ENCODE measurements around the gene EIF4EBP3.
"Not testable (repeated sequence)": the region's sequence is repeated elsewhere in the genome, so short reads cannot be mapped to it uniquely, and the experiment has no call there.

EIF4EBP3 gene

GRCh38 chr5:140590861-140591260, 43.4 kb downstream of the EIF4EBP3 start:
- no peaks in the 10 kb centered on the region for H3K36me3 ChIP-seq (ENCODE audit: control insufficient read depth, insufficient read depth, low read length)
- no peak overlapping the region for H3K4me2 ChIP-seq (ENCODE audit: low read length)
- H3K4me3 ChIP-seq (ENCODE audit: low read depth, low read length) = no peak overlapping the region
- H3K79me2 ChIP-seq = no peaks in the 10 kb centered on the region
- no peak overlapping the region for H2AFZ ChIP-seq
- no peak overlapping the region for H3K27ac ChIP-seq
- no peaks in the 10 kb centered on the region for H3K9me3 ChIP-seq (ENCODE audit: control insufficient read depth, low read length)
- peaks cover 3% of the 10 kb centered on the region for H3K4me1 ChIP-seq
- TF ChIP-seq, protein P1, sequence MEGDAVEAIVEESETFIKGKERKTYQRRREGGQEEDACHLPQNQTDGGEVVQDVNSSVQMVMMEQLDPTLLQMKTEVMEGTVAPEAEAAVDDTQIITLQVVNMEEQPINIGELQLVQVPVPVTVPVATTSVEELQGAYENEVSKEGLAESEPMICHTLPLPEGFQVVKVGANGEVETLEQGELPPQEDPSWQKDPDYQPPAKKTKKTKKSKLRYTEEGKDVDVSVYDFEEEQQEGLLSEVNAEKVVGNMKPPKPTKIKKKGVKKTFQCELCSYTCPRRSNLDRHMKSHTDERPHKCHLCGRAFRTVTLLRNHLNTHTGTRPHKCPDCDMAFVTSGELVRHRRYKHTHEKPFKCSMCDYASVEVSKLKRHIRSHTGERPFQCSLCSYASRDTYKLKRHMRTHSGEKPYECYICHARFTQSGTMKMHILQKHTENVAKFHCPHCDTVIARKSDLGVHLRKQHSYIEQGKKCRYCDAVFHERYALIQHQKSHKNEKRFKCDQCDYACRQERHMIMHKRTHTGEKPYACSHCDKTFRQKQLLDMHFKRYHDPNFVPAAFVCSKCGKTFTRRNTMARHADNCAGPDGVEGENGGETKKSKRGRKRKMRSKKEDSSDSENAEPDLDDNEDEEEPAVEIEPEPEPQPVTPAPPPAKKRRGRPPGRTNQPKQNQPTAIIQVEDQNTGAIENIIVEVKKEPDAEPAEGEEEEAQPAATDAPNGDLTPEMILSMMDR (IDR thresholded peaks at IDR 0.05) = no peak
- H3K27me3 ChIP-seq (ENCODE audit: control insufficient read depth, insufficient read depth, low read length) = no peaks in the 10 kb centered on the region
- H3K9ac ChIP-seq = no peak overlapping the region

GRCh38 chr5:140591747-140592372, 44.4 kb downstream of the EIF4EBP3 start:
- TF ChIP-seq, protein P1 (IDR thresholded peaks at IDR 0.05) = no peak
- no peaks in the 10 kb centered on the region for H3K9me3 ChIP-seq (ENCODE audit: control insufficient read depth, low read length)
- no peaks in the 10 kb centered on the region for H3K36me3 ChIP-seq (ENCODE audit: control insufficient read depth, insufficient read depth, low read length)
- H3K79me2 ChIP-seq = no peaks in the 10 kb centered on the region
- no peak overlapping the region for H2AFZ ChIP-seq
- no peak overlapping the region for H3K4me3 ChIP-seq (ENCODE audit: low read depth, low read length)
- peaks cover 5% of the 10 kb centered on the region for H3K4me1 ChIP-seq
- no peak overlapping the region for H3K27ac ChIP-seq
- no peaks in the 10 kb centered on the region for H3K27me3 ChIP-seq (ENCODE audit: control insufficient read depth, insufficient read depth, low read length)
- H3K9ac ChIP-seq = no peak overlapping the region
- H3K4me2 ChIP-seq (ENCODE audit: low read length) = no peak overlapping the region

DNA sequence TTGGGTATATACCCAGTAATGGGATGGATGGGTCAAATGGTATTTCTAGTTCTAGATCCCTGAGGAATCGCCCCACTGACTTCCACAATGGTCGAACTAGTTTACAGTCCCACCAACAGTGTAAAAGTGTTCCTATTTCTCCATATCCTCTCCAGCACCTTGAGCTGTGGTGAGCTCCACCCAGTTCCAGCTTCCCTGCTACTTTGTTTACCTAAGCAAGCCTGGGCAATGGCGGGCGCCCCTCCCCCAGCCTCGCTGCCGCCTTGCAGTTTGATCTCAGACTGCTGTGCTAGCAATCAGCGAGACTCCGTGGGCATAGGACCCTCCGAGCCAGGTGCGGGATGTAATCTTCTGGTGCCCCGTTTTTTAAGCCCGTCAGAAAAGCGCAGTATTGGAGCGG, 45.6 kb downstream of the EIF4EBP3 start:
- H3K27me3 ChIP-seq (ENCODE audit: control insufficient read depth, insufficient read depth, low read length); H3K9me3 ChIP-seq (ENCODE audit: control insufficient read depth, low read length): not testable (repeated sequence)

DNA sequence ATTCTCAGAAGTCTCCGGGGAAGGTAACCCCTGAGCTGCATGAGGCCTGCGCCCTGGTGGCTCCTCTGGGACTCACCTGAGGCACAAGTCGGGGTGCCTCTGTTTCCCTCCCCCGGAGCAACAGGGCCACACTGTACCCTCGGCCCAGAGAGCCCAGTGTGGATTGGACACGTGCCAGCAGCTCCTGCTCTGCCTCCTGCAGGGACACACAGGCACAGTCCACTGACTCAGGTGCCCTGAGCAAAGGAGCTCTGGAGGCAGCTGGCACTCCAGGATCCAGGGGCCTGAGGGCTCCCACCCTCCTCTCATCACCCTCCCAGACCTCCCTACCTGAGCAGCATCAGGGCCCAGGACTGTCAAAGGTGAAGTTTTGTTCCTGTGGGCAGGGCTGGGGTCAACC, 46.7 kb downstream of the EIF4EBP3 start:
- H3K4me3 ChIP-seq (ENCODE audit: low read depth, low read length) = no peak overlapping the region
- no peak overlapping the region for H3K27ac ChIP-seq
- TF ChIP-seq, protein P1 (IDR thresholded peaks at IDR 0.05) = no peak
- no peaks in the 10 kb centered on the region for H3K79me2 ChIP-seq
- H3K4me1 ChIP-seq = peaks cover 5% of the 10 kb centered on the region
- H3K9ac ChIP-seq = no peak overlapping the region
- no peaks in the 10 kb centered on the region for H3K9me3 ChIP-seq (ENCODE audit: control insufficient read depth, low read length)
- no peaks in the 10 kb centered on the region for H3K36me3 ChIP-seq (ENCODE audit: control insufficient read depth, insufficient read depth, low read length)
- H3K27me3 ChIP-seq (ENCODE audit: control insufficient read depth, insufficient read depth, low read length) = no peaks in the 10 kb centered on the region
- H3K4me2 ChIP-seq (ENCODE audit: low read length) = no peak overlapping the region
- H2AFZ ChIP-seq = no peak overlapping the region

More for the DNA sequence above, 45.6 kb downstream of the EIF4EBP3 start:
- H3K9ac ChIP-seq; H2AFZ ChIP-seq; H3K36me3 ChIP-seq (ENCODE audit: control insufficient read depth, insufficient read depth, low read length); H3K4me1 ChIP-seq; H3K79me2 ChIP-seq; H3K27ac ChIP-seq: not testable (repeated sequence)
- H3K4me3 ChIP-seq (ENCODE audit: low read depth, low read length) = peak overlapping the region; percentile 16
- H3K4me2 ChIP-seq (ENCODE audit: low read length) = peak overlapping the region; percentile 47

- Histone ChIP-seq H2AFZ (no peak overlapping the region), H3K9ac (no peak overlapping the region), H3K4me3 (ENCODE audit: low read depth, low read length) (no peak overlapping the region), H3K4me1 (peaks cover 5% of the 10 kb centered on the region), H3K36me3 (ENCODE audit: control insufficient read depth, insufficient read depth, low read length) (no peaks in the 10 kb centered on the region), H3K27ac (no peak overlapping the region), H3K9me3 (ENCODE audit: control insufficient read depth, low read length) (no peaks in the 10 kb centered on the region), H3K27me3 (ENCODE audit: control insufficient read depth, insufficient read depth, low read length) (no peaks in the 10 kb centered on the region), H3K4me2 (ENCODE audit: low read length) (no peak overlapping the region), H3K79me2 (no peaks in the 10 kb centered on the region)
- TF ChIP-seq, protein P1 (IDR thresholded peaks at IDR 0.05) = no peak
These were observed 48.3 kb downstream of the EIF4EBP3 start for GRCh38 chr5:140595538-140596300.
